Measurements from ENCODE around the gene PRKCSH.
"Not testable (repeated sequence)": the region's sequence is repeated elsewhere in the genome, so short reads cannot be mapped to it uniquely, and the experiment has no call there.

Gene PRKCSH

DNA sequence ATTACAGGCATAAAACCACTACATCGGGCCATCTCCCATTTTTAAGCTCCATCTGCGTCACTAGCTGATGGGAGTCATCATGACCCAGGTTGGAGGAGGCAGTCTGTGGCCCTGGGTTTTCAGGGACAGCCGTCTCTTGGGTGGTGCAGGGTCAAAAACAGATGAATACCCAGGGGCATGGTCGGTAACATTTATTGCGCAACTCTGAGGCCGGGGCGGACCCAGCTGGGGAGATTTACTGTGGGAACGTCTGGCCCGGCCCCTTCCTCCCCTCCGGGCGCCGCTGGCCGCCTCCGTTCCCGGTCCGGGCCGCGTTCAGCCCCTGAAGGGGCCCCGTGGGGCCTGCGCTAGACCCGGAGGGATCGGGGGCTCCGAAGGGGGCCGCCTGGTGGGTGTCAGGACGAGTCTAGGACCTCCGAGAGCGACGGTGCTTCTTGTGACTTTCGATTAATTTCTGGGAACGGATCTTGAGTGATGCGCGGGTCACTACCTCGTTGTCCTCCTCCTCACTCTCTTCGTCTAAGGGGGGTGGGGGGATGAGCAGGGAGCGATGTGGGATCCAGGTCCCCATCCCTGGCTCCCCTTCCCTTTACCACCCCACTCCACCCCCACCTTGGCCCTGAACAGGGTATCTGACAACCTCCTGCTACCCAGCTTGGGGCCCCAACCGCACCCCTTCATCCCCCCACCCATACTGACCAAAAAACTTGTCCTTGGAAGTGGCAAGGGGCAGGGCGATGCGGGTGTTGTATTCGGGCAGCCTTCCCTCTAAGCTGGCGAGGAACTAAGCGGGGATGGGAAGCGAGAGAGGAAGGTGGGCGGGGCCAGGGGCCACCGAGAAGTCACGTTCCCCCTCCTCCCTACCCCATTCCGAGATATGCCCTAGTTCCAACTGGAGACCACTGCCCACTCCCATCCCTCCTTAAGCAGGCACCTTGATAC, 14.7 kb upstream of the PRKCSH start:
- no peak for DNase-seq (ENCODE audit: low read depth)

DNA sequence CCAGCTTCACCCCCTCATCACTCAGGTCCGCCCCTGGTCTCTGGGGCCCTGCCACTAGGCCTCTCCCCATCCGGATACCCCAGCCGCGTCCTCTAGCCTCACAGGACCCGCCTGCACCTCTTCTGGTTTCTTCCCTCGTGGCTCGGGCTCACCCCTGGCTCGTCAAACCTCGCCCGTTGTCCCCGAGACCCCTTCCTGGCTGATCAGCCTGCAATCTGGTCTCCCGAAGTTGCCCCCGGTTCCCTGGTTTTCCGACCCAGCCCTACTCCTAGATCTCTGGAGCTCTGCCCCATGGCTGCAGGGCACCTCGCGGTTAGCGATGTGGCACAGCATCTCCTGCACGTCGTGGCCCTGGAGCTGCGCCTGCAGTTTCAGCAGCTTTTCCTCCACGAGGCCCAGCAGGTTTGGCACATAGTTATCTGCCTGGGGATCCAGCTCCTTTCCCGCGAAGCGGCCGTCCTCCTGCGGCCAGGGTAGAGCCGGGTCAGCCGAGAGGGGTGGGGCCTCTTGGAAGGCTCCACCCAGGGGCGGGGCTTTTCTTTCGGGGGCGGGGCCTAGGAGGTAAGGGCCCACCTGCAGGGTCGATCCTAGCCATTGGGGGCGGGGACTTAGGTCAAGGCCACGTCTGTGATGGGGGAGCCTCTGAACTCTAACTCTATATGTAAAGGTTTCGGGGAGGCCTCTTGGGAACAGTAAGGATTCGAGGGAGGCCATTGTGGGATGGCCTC, 13.9 kb upstream of the PRKCSH start:
- peak; percentile 34 for DNase-seq (ENCODE audit: low read depth)

DNA sequence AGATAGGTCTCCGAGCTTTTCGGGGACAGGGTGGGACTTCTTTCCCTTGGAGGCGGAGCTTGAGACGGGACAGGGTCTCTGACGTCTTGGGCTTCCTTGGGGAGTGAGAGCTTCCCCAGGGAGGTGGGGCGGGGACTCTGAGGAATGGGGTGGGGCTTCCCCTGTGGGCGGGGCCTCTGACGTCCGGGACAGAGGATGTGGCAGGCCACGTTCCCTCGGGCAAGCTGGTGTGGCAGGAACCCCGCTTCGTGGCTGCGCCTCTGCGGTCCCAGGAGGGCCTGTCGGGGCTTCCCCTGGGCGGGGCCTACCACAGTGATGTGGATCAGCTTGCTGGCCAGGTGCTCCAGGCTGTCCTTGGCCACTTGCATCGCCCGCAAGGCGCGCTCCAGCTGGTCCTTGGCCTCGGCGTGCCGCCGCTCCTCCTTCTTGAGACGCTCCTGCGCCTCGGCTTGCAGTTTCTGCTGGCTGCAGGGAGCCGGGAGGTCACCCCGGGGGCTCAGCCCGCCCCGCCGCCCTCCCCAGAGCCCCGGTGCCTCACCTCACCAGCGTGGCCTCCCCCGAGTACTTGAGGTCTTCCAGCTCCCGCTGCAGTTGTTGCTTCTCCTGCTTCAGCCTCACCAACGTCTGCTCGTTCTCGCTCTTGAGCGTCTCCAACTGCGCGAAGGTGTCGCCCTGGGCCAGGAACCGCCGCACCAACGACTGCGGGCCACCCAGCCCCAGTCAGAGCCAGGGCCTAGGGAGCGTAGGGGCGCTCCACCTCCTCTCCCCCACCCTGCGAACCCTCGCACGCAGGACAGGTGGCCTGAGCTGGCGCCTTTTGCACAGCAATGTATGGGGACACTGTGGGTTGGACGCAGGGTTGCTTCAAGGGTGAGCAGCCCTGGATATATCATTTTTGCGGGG, 13.0 kb upstream of the PRKCSH start:
- DNase-seq (ENCODE audit: low read depth) = peak; percentile 28

DNA sequence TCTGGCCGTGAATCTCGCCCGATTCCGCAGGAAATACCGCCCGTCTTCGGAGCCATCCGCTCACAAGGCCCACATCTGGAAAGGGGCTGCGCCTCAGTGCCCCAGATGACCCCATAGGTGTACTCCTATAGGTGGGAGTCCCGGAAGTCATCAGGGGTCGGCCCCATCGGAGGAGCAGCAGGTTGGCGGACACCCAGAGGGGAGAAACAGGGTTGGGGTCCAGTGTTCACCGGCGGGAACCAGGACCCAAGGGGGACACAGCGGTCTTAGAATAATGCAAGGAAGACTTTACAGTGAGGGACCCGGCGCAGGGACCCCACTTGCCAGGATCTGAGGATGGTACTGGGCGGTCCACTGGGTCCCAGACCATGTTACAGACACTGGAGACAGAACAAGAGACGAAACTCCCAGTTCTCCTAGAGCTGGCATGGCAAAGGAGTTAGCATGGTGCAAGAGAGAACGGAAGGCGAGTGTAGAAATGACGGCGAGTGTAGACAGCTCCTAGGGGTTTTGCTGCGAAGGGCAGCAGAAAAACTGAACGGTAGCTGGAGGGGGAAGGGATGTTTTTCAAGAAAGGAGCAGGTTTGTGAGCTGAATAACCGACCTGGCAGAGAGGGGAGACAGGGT, 12.2 kb upstream of the PRKCSH start:
- no peak for DNase-seq (ENCODE audit: low read depth)

DNA sequence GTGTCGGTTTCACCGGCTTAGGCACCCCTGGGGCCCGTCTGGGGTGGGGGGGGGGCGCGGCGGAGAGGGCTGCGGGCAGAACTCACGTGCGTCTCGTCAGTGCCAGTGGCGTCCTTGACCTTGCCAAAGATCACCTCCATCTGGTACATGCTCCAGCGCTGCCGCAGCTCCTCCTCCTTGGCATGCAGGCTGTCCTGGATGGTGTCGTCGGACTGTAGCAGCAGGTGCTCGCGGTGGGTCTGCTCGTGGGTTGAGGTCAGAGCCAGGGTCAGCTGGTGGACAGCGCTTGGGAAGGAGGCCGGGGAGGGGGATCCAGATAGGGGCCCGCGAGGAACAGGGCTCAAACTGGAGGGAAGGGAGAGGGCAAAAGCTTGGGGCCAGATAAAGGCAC, 11.6 kb upstream of the PRKCSH start:
- DNase-seq (ENCODE audit: low read depth) = no peak

DNA sequence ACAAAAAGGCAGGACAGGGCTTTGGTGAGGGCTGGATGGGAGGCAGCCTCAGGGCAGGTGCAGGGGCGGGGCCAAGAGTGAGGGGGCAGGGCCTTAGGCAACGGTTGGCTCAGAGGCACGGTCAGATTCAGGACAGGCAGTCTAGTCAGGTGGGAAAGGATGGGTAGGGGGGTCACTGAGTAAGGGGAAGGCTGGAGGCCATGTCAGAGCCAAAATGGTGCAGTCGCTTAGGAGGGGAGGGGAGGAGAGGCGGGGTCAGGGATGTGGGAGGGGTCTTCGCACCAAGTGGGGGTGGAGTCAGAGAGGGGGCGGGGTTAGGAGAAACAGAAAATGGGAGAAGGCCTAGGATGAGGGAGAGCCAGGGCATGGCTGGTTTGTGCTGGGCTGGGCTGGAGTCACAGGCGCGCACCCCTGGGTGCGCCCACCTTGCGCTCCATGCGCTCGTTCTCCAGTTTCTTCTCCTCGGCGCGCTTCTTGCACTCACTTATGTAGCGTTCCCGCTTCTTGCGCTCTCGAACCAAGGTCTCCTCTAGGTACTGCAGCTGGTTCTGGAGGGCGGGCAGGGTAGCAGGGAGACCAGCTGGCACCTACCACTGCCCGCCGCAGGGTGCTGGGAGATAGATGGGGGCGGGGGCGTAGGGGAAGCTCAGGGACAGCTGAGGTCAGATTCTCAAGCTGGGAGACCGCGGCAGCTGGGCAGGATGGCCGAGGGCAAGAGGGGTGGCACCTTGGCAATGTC, 9.5 kb upstream of the PRKCSH start:
- DNase-seq (ENCODE audit: low read depth) = no peak

DNA sequence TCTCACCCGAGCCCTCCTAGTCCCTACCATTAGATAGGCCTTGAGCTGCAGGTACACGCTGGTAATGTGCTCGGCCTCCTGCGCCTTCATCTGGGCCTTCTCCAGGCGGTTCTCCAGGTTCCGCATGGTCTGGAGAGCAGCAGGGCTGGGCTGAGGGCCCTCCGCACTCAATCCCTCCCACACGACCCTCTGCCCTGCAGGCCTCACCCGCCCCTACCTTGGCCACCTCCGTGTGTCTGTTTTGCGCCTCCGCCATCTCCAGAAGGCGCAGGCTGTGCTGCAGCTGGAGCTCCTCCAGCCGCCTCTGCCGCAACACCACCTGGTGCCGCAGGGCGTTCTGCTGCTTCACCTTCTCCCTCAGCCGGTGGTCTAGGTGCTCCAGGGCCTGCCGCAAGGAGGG, 8.8 kb upstream of the PRKCSH start:
- no peak for DNase-seq (ENCODE audit: low read depth)

DNA sequence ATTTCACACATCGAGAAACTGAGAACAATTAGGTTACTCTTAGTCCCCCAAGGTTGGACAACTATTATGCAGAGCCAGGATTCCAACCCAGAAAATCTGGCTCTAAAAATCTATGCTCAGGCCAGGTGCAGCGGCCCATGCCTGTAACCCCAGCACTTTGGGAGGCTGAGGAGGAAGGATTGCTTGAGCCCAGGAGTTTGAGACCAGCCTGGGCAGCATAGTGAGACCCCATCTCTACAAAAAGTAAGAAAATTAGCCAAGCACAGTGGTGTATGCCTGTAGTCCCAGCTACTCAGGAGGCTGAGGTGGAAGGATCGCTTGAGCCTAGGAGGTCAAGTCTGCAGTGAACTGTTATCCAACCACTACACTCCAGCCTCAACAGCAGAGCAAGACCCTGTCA, 1.9 kb upstream of the PRKCSH start:
- not testable (repeated sequence) for DNase-seq (ENCODE audit: low read depth)

DNA sequence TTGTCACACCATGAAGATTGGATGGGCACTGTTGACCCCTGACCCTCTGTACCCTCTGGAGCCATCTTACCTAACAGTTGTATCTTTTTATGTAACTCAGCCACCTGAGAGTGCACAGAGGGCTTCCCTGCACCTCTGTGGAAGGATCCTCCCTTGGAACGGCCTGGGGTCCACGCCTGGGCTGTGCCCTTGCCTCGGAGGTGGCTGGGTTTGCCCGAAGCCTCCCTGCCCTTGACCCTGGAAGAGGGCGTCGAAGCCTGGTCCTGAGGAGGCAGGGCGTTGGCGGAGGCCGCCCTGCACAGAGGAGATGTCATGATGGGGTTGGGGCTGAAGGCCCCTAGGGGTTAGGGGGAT, 755 bp upstream of the PRKCSH start:
- no peak for DNase-seq (ENCODE audit: low read depth)

DNA sequence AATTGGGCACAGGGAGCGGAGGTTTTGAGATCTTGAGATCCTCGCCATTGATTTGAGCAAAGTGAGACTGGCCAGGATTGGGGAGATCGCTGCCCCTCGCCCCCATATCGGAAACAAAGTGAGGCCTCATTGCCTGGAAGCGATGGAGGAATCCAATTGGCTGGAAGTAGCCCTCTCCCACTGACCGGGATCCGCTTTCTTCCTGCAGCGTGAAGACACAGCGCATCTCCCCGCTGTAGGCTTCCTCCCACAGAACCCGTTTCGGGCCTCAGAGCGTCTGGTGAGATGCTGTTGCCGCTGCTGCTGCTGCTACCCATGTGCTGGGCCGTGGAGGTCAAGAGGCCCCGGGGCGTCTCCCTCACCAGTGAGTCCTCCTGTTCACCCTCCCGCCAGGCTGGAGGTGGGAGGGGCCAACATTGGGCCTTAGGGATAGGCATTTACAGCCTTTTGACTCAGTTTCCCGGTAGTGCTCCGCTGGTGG, 438 bp downstream of the PRKCSH start:
- DNase-seq (ENCODE audit: low read depth) = no peak

DNA sequence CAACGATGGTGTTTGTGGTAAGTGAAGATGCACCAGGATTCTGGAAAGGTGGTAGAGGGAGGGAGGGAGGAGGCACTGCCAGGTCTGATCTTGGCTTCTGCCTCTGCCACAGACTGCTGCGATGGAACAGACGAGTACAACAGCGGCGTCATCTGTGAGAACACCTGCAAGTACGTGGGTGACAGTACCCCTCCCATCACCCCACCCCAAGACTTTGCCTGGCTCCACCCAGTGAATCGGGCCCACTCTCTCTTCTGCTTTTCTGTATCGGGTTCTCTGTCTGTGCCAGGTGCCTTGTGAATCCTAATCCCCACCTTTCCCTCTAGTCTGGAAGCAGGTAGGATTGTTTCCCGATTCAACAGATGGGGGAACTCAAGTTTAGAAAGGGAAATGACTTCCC, 2.5 kb downstream of the PRKCSH start:
- no peak for DNase-seq (ENCODE audit: low read depth)

DNA sequence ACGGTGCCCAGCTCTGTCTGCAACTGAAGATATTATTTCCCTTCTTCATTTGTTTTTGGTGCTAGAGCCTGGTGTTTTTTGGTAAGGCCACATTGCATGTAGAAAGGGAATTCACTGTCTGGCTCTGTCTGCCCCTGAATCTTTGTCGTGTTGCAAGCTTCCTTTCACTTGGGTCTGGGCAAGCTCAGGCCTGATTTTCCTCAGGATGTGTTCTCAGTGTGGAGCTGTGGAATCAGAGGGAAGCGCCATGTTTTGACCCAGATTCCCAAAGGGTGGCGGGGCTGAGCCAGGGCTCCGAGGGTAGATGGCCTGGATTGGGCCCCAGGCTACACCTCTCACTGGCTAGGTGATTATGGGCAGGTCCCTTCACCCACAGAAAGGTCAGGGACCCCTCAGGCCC, 8.6 kb downstream of the PRKCSH start:
- DNase-seq (ENCODE audit: low read depth) = no peak

DNA sequence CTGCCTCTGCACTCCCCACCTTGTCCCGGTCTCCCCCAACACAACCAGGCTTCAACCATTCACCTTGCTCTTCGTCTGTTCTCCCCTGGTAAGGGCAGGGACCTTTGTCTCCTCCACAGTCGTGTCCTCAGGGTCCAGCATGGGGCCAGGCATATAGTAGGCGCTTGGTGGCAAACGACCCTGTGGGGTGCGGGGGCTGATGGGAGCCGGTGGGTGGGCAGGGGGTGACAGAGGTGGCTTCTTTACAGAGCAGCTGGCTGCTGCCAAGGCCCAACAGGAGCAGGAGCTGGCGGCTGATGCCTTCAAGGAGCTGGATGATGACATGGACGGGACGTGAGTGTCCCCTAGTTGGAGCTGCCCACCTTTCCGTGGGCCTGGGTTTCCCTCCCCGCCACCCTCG, 9.7 kb downstream of the PRKCSH start:
- DNase-seq (ENCODE audit: low read depth) = no peak

DNA sequence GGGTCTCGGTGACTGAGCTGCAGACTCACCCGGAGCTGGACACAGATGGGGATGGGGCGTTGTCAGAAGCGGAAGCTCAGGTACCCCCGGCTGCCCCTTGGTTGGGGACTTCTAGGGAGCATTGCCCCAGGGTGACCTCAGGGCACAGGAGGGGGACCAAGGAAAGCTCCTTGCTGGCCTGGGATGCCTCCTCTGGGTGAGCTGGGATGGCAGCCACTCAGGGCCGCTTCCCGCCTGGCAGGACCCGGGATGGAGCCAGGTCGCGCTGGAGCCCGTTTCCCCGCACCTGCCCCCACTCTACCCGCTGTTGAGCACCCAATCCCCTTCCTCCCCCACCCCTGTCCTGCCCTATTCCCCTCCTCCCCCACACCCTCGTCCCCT, 10.8 kb downstream of the PRKCSH start:
- no peak for DNase-seq (ENCODE audit: low read depth)

DNA sequence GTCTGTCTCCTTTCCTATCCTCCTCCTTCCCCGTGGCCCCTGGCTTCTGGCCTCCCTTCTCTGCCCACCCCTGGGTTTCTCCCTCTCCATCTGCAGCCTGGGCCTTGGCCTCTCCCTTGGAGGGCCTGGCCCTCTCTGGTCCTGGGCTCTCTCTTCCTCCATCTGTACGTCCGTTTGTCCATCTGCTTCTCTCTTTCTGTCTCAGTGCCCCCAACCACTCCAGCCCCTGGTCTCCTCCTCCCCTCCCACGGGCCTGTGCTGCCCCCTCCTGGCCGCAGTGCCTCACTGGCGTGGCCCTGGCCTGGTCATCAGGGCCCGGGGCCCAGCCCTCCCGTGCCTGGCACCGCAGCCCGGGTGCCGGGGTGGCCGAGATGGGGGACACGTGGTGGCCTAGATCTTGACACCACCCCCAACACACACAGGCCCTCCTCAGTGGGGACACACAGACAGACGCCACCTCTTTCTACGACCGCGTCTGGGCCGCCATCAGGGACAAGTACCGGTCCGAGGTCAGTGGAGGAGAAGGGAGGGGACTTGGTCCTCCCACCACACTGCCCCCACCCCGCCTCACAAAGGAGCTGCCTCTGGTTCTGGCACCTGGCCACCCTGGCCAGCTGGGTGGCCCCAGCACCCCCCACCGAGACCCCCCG, 11.3 kb downstream of the PRKCSH start:
- DNase-seq (ENCODE audit: low read depth) = peak; percentile 33

DNA sequence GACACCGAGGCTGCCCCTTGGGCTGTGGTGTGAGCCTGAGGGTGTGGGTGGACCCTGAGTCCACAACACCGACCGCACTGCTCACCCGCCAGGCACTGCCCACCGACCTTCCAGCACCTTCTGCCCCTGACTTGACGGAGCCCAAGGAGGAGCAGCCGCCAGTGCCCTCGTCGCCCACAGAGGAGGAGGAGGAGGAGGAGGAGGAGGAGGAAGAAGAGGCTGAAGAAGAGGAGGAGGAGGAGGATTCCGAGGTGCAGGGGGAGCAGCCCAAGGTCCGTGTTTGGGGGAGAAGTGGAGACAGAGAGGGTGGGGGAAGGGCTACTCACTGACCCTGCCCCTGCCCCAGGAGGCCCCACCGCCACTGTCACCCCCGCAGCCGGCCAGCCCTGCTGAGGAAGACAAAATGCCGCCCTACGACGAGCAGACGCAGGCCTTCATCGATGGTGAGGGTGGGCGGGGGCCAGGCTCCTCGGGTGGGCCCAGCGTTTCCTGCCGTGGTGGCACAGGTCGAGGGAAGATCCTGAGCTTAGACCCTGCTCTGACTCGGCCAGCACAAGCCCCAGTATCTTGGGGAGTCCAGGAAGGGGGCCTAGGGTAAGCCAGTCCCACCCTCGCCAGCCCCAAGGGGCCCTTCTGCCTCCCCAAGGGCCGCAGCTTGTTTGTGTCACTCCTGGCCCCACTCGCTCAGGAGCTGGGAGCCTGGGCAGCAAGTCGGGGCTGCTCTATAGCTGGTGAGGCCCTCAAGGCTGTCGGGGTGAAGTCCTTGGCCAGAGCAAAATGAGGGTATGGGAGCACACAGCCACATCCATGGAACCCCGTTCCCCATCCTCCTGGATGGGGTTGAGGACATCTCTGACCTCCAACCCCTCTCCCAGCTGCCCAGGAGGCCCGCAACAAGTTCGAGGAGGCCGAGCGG, 12.2 kb downstream of the PRKCSH start:
- DNase-seq (ENCODE audit: low read depth) = no peak

DNA sequence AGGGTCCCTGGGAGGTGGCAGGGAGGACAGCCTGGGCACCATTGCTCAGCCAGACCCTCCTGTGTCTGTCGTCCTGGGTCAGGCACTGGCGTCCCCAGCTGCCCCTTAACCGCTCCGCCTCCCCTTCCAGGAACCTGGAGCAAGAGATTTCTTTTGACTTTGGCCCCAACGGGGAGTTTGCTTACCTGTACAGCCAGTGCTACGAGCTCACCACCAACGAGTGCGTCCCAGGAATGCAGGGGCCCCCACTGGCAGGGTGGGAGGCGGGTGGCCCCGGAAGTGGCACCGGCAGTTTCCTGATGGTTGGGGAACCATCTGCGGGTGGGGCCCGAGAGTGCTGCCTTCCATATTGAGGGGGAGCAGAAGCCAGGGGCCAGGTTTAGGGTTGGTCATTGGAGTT, 13.0 kb downstream of the PRKCSH start:
- no peak for DNase-seq (ENCODE audit: low read depth)

DNA sequence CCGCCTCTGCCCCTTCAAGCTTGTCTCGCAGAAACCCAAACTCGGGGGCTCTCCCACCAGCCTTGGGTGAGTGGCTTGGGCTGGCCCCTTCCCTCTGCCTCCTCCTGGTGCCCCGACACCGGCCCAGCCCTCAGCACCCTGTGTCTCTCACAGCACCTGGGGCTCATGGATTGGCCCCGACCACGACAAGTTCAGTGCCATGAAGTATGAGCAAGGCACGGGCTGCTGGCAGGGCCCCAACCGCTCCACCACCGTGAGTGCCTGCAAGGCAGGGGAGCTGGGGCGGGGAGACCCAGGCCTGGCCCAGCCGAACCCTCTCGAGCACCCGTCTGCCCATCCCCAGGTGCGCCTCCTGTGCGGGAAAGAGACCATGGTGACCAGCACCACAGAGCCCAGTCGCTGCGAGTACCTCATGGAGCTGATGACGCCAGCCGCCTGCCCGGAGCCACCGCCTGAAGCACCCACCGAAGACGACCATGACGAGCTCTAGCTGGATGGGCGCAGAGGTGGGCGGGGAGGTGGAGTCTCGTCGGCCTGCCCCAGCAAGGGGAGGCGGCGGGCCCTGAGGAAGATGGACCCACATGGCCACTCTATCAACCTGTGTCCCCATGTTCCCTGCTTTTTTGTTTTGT, 13.6 kb downstream of the PRKCSH start:
- DNase-seq (ENCODE audit: low read depth) = no peak
